Astrocyte (in vitro differentiated cells and primary cell): ENCODE results near the gene IL4R.

Experiments
- CTCF ChIP-seq: IDR thresholded peaks from 2 replicates; pipeline ENCODE4 v1.5.1; 2011; ENCODE audit warnings: low read depth, mild to moderate bottlenecking, inconsistent platforms, low read length, moderate library complexity; ENCODE audit not compliant: insufficient read depth
- EZH2 ChIP-seq: IDR thresholded peaks from 2 replicates; pipeline ENCODE4 v1.6.1; 2012; ENCODE audit warnings: mild to moderate bottlenecking, low read length, inconsistent platforms; ENCODE audit not compliant: insufficient read depth

GRCh38 chr16:27264151-27264550, 49.6 kb upstream of the IL4R start:
- TF ChIP-seq EZH2 (no peak), CTCF (no peak)
